Right renal pelvis (tissue), 4 donors: ENCODE data around the gene TNS3. TPM values are rescaled to one million over a fixed set of nuclear protein-coding genes. Genes with fewer than 3 reads are reported as not detected.

Source experiments
- DNase-seq, 4 donors: peaks; one replicate each; pipeline ENCODE4 v3.0.0-alpha.2; 2013; ENCODE audit warnings: low read depth in 4 of 4, low spot score in 3 of 4, missing footprints in 1 of 4
- polyA plus RNA-seq, 4 donors: library from polyadenylated mRNA; unstranded; fragments of 120-200 nt; gene quantifications; one replicate each; pipeline ENCODE4 v1.2.1, GENCODE V29; 2013; ENCODE audit not compliant: insufficient read length in 4 of 4

Gene TNS3
- polyA plus RNA-seq, 4 donors, result 89.1 to 97.5 (median 91.1) TPM

GRCh38 chr7:47378728-47379395 is 203.0 kb downstream of the TNS3 start:
- DNase-seq, result no peak

GRCh38 chr7:47377741-47378140 is 204.2 kb downstream of the TNS3 start:
- no peak for DNase-seq

- no peak for DNase-seq
These were observed 204.8 kb downstream of the TNS3 start for GRCh38 chr7:47376991-47377616.

GRCh38 chr7:47375121-47375938 is 206.6 kb downstream of the TNS3 start:
- DNase-seq, result no peak

- no peak for DNase-seq
These were observed 207.4 kb downstream of the TNS3 start for GRCh38 chr7:47374538-47374937.

- no peak for DNase-seq
These were observed 207.9 kb downstream of the TNS3 start for GRCh38 chr7:47373871-47374451.

GRCh38 chr7:47371733-47372368 is 210.1 kb downstream of the TNS3 start:
- peak; percentile 60 to 75 (median 69) for DNase-seq

GRCh38 chr7:47371317-47371716 is 210.6 kb downstream of the TNS3 start:
- no peak for DNase-seq

- DNase-seq, result no peak
These were observed 211.4 kb downstream of the TNS3 start for GRCh38 chr7:47370461-47371042.

- no peak for DNase-seq
These were observed 212.2 kb downstream of the TNS3 start for GRCh38 chr7:47369736-47370135.

GRCh38 chr7:47368190-47368812 is 213.6 kb downstream of the TNS3 start:
- no peak for DNase-seq

GRCh38 chr7:47367369-47367768 is 214.5 kb downstream of the TNS3 start:
- DNase-seq, result no peak

- no peak for DNase-seq
These were observed 215.0 kb downstream of the TNS3 start for GRCh38 chr7:47366960-47367359.

GRCh38 chr7:47366211-47366610 is 215.7 kb downstream of the TNS3 start:
- DNase-seq, result no peak

- DNase-seq, result no peak
These were observed 218.9 kb downstream of the TNS3 start for GRCh38 chr7:47362984-47363383.

- DNase-seq, result no peak
These were observed 220.1 kb downstream of the TNS3 start for GRCh38 chr7:47361746-47362215.

GRCh38 chr7:47361236-47361635 is 220.7 kb downstream of the TNS3 start:
- DNase-seq, result no peak

GRCh38 chr7:47360301-47360900 is 221.5 kb downstream of the TNS3 start:
- DNase-seq, result no peak

GRCh38 chr7:47358944-47359588 is 222.8 kb downstream of the TNS3 start:
- DNase-seq, result no peak
